Activated CD4-positive, alpha-beta memory T cell treated with anti-CD3 and anti-CD28 coated beads for 36 hours (primary cell): Measurements from ENCODE around the gene ZNF319. TPM values are rescaled to one million over a fixed set of nuclear protein-coding genes. Genes with fewer than 3 reads are reported as not detected.
A peak's percentile ranks its signal among the peaks of the same experiment; 100 is the strongest.

Experiments
- CTCF ChIA-PET: fragments of 350-600 bp; sonication (Branson Sonifier 250); formaldehyde crosslinking; loops from one replicate; lab custom pipeline; 2021; ENCODE audit warnings: antibody characterized with exemption, inconsistent platforms; lab: Charles Lee
- POLR2A ChIA-PET: fragments of 350-600 bp; sonication (Branson Sonifier 250); formaldehyde crosslinking; loops from one replicate; lab custom pipeline; 2021; ENCODE audit warnings: antibody characterized with exemption; lab: Charles Lee
- DNase-seq: peaks from one replicate; pipeline ENCODE4 v3.0.0-alpha.2; 2020
- H3K27ac Mint-ChIP-seq: one replicate; pipeline ENCODE4 v1.8.0; 2021; ENCODE audit warnings: mixed read lengths
- H3K27me3 Mint-ChIP-seq: one replicate; pipeline ENCODE4 v1.8.0; 2021; ENCODE audit warnings: mixed read lengths
- H3K36me3 Mint-ChIP-seq: one replicate; pipeline ENCODE4 v1.8.0; 2021; ENCODE audit warnings: mixed read lengths
- H3K4me1 Mint-ChIP-seq: one replicate; pipeline ENCODE4 v1.8.0; 2021; ENCODE audit warnings: low read depth, mixed read lengths
- H3K4me3 Mint-ChIP-seq: one replicate; pipeline ENCODE4 v1.8.0; 2021; ENCODE audit warnings: mild to moderate bottlenecking, mixed read lengths
- H3K9me3 Mint-ChIP-seq: one replicate; pipeline ENCODE4 v1.8.0; 2021; ENCODE audit warnings: mixed read lengths
- intact Hi-C: fragments of 100-400 bp; cut with micrococcal nuclease; formaldehyde crosslinking; loops from one replicate; pipeline ENCODE4 v1.15.1; 2023
- total RNA-seq, 2 experiments: library from RNA; stranded (reverse); gene quantifications; one replicate each; pipeline ENCODE4 v1.2.3, GENCODE V29; 2021

ZNF319 gene
- total RNA-seq, 2 experiments from 2014 or later = 6.5 to 8.1 TPM

DNA sequence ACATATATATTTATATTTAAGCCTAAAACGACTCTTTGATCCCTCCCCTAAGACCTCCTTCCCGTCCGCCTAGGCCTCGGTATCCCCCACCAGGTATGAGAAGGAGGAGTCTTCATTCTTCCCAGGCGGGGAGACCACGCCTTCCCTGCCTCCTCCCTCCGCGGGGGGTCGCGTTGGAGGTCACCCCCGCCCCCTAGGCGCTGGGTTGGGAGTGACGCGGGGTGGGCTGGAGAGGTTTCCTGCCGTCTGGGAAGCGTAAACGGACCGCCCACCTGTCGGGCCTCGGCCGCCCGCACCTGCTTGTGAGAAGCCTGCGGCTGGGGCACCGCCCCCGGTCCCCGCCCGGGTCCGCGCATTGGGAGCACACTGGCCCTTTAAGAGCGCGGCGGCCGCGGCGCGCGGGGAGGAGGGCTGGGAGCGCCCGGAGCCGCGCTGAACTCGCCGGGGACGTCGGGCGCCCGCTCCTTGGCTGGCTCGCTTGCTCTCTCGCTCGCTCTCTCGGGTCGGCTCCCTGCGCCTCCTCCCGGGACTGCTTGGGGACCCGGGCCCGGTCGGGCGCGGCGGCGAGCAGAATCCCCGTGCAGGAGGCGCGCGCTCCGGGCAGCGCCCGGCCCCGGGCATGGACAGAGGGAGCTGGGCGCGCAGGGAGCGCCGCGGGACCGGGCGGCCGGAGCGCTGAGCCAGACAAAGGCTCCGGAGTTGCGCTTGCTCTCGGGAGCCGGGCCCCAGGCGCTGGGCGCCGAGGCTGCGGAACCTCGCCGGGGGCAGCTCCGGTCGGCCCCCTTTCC lies 25.1 kb upstream of the ZNF319 start, which contains the start of gene MMP15:
MMP15 (plus strand) TSS at position 404 of the 788 bp plus-strand sequence. CDS start 597 bp downstream, outside the sequence.
- ChIA-PET POLR2A (interaction anchor here (0.6 to 3.0 kb wide), 3 partner anchors 27 to 208 kb away, joined by 4 to 10 read pairs (median 5); partner anchors contain the start of gene CFAP20), CTCF (interaction anchor here (1.2 to 1.7 kb wide), 3 partner anchors 11 to 104 kb away, joined by 3 to 5 read pairs (median 3); partner anchors contain the start of gene CFAP20)
- Mint-ChIP-seq H3K36me3 (no peaks in the 10 kb centered on the region), H3K27me3 (no peaks in the 10 kb centered on the region), H3K4me1 (peaks cover 9% of the 10 kb centered on the region), H3K27ac (peak within 1 kb of the TSS; percentile 56), H3K4me3 (peak within 1 kb of the TSS; percentile 81), H3K9me3 (no peaks in the 10 kb centered on the region)
- peak; percentile 77 for DNase-seq
- intact Hi-C loops = loop anchor here (1.0 to 10.0 kb wide), 5 partner anchors 24 to 459 kb away; partner anchors contain the start of genes CFAP20, CSNK2A2 and USB1

- peak overlapping the region; percentile 56 for H3K27ac Mint-ChIP-seq
- no peaks in the 10 kb centered on the region for H3K27me3 Mint-ChIP-seq
- H3K36me3 Mint-ChIP-seq = no peaks in the 10 kb centered on the region
- H3K4me3 Mint-ChIP-seq = peak overlapping the region; percentile 81
- peaks cover 10% of the 10 kb centered on the region for H3K4me1 Mint-ChIP-seq
- CTCF ChIA-PET = interaction anchor here (1.2 to 2.4 kb wide), 5 partner anchors 7 to 105 kb away, joined by 3 to 10 read pairs (median 4); partner anchors contain the start of gene CFAP20
- H3K9me3 Mint-ChIP-seq = no peaks in the 10 kb centered on the region
- intact Hi-C loops = loop anchor here (1.0 to 10.0 kb wide), 5 partner anchors 23 to 460 kb away; partner anchors contain the start of genes CFAP20, CSNK2A2 and USB1
- POLR2A ChIA-PET = interaction anchor here (0.6 to 3.0 kb wide), 4 partner anchors 26 to 209 kb away, joined by 4 to 10 read pairs (median 5); partner anchors contain the start of gene CFAP20
- DNase-seq = peak; percentile 50
Measured at GRCh38 chr16:58024486-58025350, 24.2 kb upstream of the ZNF319 start.

- no peak overlapping the region for H3K4me3 Mint-ChIP-seq
- CTCF ChIA-PET = interaction anchor here (1.1 to 2.4 kb wide), 4 partner anchors 9 to 264 kb away, joined by 3 to 10 read pairs (median 6); no protein-coding TSS in a partner anchor
- no peaks in the 10 kb centered on the region for H3K9me3 Mint-ChIP-seq
- no peaks in the 10 kb centered on the region for H3K27me3 Mint-ChIP-seq
- no peak overlapping the region for H3K27ac Mint-ChIP-seq
- POLR2A ChIA-PET = no interaction called here
- no peaks in the 10 kb centered on the region for H3K36me3 Mint-ChIP-seq
- intact Hi-C loops = loop anchor here (10.0 kb wide), 3 partner anchors 172 to 462 kb away; partner anchors contain the start of gene CSNK2A2
- H3K4me1 Mint-ChIP-seq = peaks cover 10% of the 10 kb centered on the region
- DNase-seq = no peak
Measured at GRCh38 chr16:58022601-58023371, 22.3 kb upstream of the ZNF319 start.

- no peak overlapping the region for H3K27ac Mint-ChIP-seq
- H3K4me1 Mint-ChIP-seq = peaks cover 10% of the 10 kb centered on the region
Measured at GRCh38 chr16:58021661-58022551, 21.4 kb upstream of the ZNF319 start.

GRCh38 chr16:58020628-58021521 lies 20.4 kb upstream of the ZNF319 start:
- peak overlapping the region; percentile 9 for H3K27ac Mint-ChIP-seq
- CTCF ChIA-PET = interaction anchor here (0.7 to 1.4 kb wide), 3 partner anchors 13 to 103 kb away, joined by 3 to 4 read pairs (median 3); no protein-coding TSS in a partner anchor
- POLR2A ChIA-PET = no interaction called here
- no peaks in the 10 kb centered on the region for H3K9me3 Mint-ChIP-seq
- H3K36me3 Mint-ChIP-seq = no peaks in the 10 kb centered on the region
- intact Hi-C loops = loop anchor here (2.0 to 10.0 kb wide), 4 partner anchors 174 to 464 kb away; partner anchors contain the start of gene CSNK2A2
- no peaks in the 10 kb centered on the region for H3K27me3 Mint-ChIP-seq
- H3K4me3 Mint-ChIP-seq = no peak overlapping the region
- peak; percentile 76 for DNase-seq
- H3K4me1 Mint-ChIP-seq = peaks cover 10% of the 10 kb centered on the region

More at GRCh38 chr16:58021661-58022551, 21.4 kb upstream of the ZNF319 start:
- ChIA-PET POLR2A (no interaction called here), CTCF (interaction anchor here (0.7 to 1.4 kb wide), 3 partner anchors 12 to 102 kb away, joined by 3 to 4 read pairs (median 3); no protein-coding TSS in a partner anchor)
- DNase-seq = no peak
- Mint-ChIP-seq H3K4me3 (no peak overlapping the region), H3K9me3 (no peaks in the 10 kb centered on the region), H3K36me3 (no peaks in the 10 kb centered on the region), H3K27me3 (no peaks in the 10 kb centered on the region)
- intact Hi-C loops = loop anchor here (2.0 to 10.0 kb wide), 4 partner anchors 173 to 463 kb away; partner anchors contain the start of gene CSNK2A2

DNA sequence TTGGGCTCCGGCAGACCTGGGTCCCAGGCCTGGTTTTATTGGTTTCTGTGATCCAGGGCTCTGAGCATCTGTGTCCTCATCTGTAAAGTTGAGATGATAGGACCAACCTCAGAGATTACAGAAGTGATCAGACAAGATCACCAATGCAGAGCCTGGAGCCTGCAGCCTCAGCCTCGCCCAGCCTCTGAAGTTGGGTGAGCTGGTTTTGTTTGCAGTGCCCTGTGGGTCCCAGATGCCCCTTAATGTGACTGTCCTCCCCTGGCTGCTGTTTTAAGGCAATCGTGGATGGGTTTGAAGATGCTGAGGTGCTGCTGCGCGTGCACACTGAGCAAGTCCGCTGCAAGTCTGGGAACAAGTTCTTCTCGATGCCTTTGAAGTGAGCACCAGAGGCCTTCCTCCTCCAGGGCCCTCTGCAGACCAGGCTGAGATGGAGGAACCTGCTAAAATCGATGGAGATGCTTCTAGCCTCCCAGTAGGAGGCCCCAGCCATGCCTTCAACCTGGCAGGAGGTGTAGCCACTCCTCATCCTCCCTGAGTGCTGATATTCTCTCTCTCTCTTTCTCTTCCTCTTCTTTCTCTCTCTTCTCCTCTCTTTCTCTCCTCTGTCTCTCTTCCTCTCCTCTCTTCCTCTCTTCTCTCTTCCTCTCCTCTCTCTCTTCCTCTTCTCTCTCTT lies 19.5 kb upstream of the ZNF319 start:
- intact Hi-C loops = loop anchor here (2.0 to 10.0 kb wide), 4 partner anchors 175 to 465 kb away; partner anchors contain the start of gene CSNK2A2
- CTCF ChIA-PET = interaction anchor here (0.6 to 1.2 kb wide), 5 partner anchors 12 to 211 kb away, joined by 3 to 4 read pairs (median 3); no protein-coding TSS in a partner anchor
- POLR2A ChIA-PET = no interaction called here
- no peak for DNase-seq
- Mint-ChIP-seq H3K4me1 (peaks cover 9% of the 10 kb centered on the region), H3K27me3 (no peaks in the 10 kb centered on the region), H3K36me3 (no peaks in the 10 kb centered on the region), H3K9me3 (no peaks in the 10 kb centered on the region), H3K27ac (peak overlapping the region; percentile 30), H3K4me3 (no peak overlapping the region)

- Mint-ChIP-seq H3K36me3 (no peaks in the 10 kb centered on the region), H3K4me1 (peaks cover 3% of the 10 kb centered on the region), H3K27me3 (no peaks in the 10 kb centered on the region), H3K9me3 (no peaks in the 10 kb centered on the region), H3K4me3 (no peak overlapping the region), H3K27ac (no peak overlapping the region)
- DNase-seq = no peak
- ChIA-PET CTCF (interaction anchor here (1.2 kb wide), 2 partner anchors 13 to 79 kb away, joined by 3 to 4 read pairs; no protein-coding TSS in a partner anchor), POLR2A (no interaction called here)
- intact Hi-C loops = no loop called here
Measured at GRCh38 chr16:58018803-58019202, 18.3 kb upstream of the ZNF319 start.

DNA sequence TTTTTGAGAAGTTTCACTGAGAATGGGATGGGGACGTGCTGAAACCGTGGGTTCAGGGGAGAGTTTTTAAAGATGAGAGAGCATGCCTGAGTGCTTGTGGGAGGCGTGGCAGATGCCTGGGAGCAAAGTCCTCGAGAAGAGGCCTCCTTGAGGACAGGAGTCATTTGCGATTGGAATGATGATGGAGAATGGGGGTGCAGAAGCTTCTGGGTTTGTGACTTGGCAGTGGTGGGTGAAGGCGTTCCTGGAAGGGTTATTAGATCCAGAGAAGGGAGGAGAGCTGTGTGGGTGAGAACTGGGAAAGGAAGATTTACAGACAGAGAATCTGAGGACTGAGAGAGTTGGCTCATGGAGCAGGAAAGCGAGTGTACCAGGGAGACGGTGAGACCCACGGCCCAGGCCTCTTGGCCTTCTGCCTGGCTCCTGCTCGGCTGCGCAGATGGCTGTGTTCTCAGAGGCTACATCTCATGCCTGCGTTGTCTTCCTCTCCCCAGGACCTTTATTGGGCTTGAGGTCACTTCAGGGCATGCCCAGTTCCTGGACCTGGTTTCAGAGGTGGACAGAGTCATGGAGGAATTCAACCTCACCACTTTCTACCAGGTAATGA lies 16.5 kb upstream of the ZNF319 start:
- no peaks in the 10 kb centered on the region for H3K36me3 Mint-ChIP-seq
- peaks cover 3% of the 10 kb centered on the region for H3K4me1 Mint-ChIP-seq
- H3K27me3 Mint-ChIP-seq = no peaks in the 10 kb centered on the region
- no peak for DNase-seq
- ChIA-PET POLR2A (no interaction called here), CTCF (no interaction called here)
- H3K4me3 Mint-ChIP-seq = no peak overlapping the region
- H3K27ac Mint-ChIP-seq = no peak overlapping the region
- intact Hi-C loops = no loop called here
- H3K9me3 Mint-ChIP-seq = no peaks in the 10 kb centered on the region
